ENCODE data around the gene PIP5K1C.

DNA sequence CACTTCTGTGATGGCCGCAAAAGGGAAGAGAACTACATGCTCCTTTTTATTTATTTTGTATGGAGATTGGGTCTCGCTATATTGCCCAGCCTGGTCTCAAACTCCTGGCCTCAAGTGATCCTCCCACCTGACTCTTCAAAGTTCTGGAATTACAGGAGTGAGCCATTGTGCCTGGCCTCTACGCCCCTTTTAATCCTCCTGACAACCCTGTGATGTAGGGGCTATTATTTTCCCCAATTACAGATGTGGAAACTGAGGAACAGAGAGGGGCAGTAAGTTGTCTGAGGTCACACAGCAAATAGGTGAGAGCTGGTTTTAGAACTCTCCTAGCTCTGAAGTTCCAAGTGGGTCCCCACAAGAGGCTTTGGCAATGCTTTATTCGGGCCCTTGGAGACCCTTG, 19.6 kb upstream of the PIP5K1C start:
- TF ChIP-seq, protein P1, sequence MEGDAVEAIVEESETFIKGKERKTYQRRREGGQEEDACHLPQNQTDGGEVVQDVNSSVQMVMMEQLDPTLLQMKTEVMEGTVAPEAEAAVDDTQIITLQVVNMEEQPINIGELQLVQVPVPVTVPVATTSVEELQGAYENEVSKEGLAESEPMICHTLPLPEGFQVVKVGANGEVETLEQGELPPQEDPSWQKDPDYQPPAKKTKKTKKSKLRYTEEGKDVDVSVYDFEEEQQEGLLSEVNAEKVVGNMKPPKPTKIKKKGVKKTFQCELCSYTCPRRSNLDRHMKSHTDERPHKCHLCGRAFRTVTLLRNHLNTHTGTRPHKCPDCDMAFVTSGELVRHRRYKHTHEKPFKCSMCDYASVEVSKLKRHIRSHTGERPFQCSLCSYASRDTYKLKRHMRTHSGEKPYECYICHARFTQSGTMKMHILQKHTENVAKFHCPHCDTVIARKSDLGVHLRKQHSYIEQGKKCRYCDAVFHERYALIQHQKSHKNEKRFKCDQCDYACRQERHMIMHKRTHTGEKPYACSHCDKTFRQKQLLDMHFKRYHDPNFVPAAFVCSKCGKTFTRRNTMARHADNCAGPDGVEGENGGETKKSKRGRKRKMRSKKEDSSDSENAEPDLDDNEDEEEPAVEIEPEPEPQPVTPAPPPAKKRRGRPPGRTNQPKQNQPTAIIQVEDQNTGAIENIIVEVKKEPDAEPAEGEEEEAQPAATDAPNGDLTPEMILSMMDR (IDR thresholded peaks at IDR 0.05), result no peak
- TF ChIP-seq ZFX (IDR thresholded peaks at IDR 0.05; ENCODE audit: borderline replicate concordance), result no peak

Measured in 22Rv1 (cell line).